Measurements from ENCODE around the gene ERCC1.

Gene ERCC1

DNA sequence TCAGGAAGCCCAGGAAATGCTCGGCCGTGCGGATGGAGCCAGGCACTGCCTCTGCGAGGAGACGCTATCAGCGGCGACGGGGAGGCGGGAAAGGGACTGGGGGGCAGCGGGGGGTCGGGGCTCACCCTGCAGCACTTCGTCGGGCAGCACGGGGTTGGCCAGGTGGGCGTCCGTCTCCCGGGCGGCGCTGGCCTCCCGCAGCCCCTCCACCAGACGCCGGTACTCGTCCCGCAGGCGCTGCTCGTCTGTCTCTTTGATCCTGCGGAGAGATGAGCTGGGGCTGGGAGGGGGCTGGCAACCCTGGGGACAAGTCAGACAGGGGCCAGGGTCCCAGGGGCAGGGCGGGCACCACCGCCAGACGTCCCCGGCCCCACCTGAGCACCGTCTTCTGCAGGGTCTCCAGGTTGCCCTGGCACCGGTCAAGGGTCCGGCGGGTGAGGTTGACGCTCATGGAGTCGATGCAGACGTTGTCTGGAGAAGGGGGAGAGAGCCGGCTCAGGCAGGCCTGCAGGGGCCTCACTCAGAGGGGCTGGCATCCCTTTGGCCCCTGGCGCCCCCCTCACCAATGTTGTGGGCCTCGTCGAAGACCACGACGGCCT is 59.8 kb downstream of the ERCC1 start:
- Histone ChIP-seq H3K9ac (ENCODE audit: low read length) (no peak overlapping the region), H3K9me3 (ENCODE audit: insufficient read depth, low read length) (no peaks in the 10 kb centered on the region), H3K36me3 (replicated peaks; ENCODE audit: low read depth, low read length) (peaks cover 38% of the 10 kb centered on the region), H3K4me1 (ENCODE audit: low read length) (peaks cover 1% of the 10 kb centered on the region; the same call in 1 of the 2 replicates), H3K4me3 (ENCODE audit: low read length) (no peak overlapping the region), H4K20me1 (ENCODE audit: insufficient read depth, low read length) (no peaks in the 10 kb centered on the region), H3K79me2 (ENCODE audit: low read length) (peaks cover 10% of the 10 kb centered on the region), H3K4me2 (ENCODE audit: low read length) (no peak overlapping the region), H3K27me3 (ENCODE audit: low read depth, low read length) (no peaks in the 10 kb centered on the region), H3K27ac (ENCODE audit: low read length) (no peak overlapping the region), H2AFZ (ENCODE audit: low read depth, low read length) (no peak overlapping the region)
- TF ChIP-seq EZH2phosphoT487 (IDR thresholded peaks at IDR 0.05; ENCODE audit: low read depth), result no peak
- TF ChIP-seq, protein P1, sequence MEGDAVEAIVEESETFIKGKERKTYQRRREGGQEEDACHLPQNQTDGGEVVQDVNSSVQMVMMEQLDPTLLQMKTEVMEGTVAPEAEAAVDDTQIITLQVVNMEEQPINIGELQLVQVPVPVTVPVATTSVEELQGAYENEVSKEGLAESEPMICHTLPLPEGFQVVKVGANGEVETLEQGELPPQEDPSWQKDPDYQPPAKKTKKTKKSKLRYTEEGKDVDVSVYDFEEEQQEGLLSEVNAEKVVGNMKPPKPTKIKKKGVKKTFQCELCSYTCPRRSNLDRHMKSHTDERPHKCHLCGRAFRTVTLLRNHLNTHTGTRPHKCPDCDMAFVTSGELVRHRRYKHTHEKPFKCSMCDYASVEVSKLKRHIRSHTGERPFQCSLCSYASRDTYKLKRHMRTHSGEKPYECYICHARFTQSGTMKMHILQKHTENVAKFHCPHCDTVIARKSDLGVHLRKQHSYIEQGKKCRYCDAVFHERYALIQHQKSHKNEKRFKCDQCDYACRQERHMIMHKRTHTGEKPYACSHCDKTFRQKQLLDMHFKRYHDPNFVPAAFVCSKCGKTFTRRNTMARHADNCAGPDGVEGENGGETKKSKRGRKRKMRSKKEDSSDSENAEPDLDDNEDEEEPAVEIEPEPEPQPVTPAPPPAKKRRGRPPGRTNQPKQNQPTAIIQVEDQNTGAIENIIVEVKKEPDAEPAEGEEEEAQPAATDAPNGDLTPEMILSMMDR (IDR thresholded peaks at IDR 0.05; ENCODE audit: low read depth, low read length), result no peak

DNA sequence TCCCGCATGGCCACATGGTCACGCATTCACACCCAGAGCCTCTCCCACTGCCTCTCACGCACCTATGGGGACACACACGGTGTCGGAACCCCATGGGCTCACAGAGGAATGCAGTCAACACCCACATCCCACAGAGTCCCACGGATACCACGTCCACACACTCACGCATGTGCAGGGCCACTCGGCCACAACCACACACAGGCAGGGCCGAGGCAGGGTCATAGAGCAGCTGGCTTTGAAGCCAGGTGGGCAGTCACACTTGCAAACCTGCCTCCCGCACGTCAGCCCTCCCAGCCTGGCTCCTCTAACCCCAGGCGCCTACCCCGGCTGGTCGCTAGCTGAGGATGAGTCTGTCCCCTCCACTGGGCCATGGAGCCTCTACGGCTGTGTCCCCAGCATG is 61.4 kb downstream of the ERCC1 start:
- Histone ChIP-seq H3K4me3 (ENCODE audit: low read length) (no peak overlapping the region), H3K36me3 (replicated peaks; ENCODE audit: low read depth, low read length) (peaks cover 44% of the 10 kb centered on the region), H3K27me3 (ENCODE audit: low read depth, low read length) (no peaks in the 10 kb centered on the region), H3K9me3 (ENCODE audit: insufficient read depth, low read length) (no peaks in the 10 kb centered on the region), H4K20me1 (ENCODE audit: insufficient read depth, low read length) (no peaks in the 10 kb centered on the region), H3K4me2 (ENCODE audit: low read length) (no peak overlapping the region), H3K79me2 (ENCODE audit: low read length) (no peaks in the 10 kb centered on the region), H3K9ac (ENCODE audit: low read length) (no peak overlapping the region), H3K4me1 (ENCODE audit: low read length) (no peaks in the 10 kb centered on the region), H2AFZ (ENCODE audit: low read depth, low read length) (no peak overlapping the region), H3K27ac (ENCODE audit: low read length) (no peak overlapping the region)
- no peak for TF ChIP-seq EZH2phosphoT487 (IDR thresholded peaks at IDR 0.05; ENCODE audit: low read depth)
- TF ChIP-seq, protein P1 (IDR thresholded peaks at IDR 0.05; ENCODE audit: low read depth, low read length), result no peak

DNA sequence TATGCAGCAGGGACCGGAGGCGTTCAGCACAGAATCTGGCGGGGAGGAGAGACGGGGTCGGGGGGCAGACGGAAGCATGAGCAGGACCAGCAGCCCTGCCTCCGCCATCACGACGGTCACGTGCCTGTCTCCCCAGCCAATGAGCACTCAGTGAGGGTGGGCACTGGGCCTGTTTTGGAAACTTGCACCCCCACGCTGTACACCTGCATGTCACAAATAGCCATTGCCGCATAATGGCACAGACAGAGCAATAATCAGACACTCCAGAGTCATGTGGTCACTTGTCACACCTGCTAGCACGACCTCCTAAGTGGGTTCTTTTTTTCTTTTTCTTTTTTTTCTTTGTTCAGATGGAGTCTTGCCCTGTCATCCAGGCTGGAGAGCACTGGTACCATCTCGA is 62.1 kb downstream of the ERCC1 start:
- Histone ChIP-seq H3K9ac (ENCODE audit: low read length) (no peak overlapping the region), H3K27ac (ENCODE audit: low read length) (no peak overlapping the region), H3K4me1 (ENCODE audit: low read length) (no peaks in the 10 kb centered on the region), H2AFZ (ENCODE audit: low read depth, low read length) (no peak overlapping the region), H3K4me2 (ENCODE audit: low read length) (no peak overlapping the region), H3K36me3 (replicated peaks; ENCODE audit: low read depth, low read length) (peaks cover 51% of the 10 kb centered on the region), H3K27me3 (ENCODE audit: low read depth, low read length) (no peaks in the 10 kb centered on the region), H3K4me3 (ENCODE audit: low read length) (no peak overlapping the region), H4K20me1 (ENCODE audit: insufficient read depth, low read length) (no peaks in the 10 kb centered on the region), H3K9me3 (ENCODE audit: insufficient read depth, low read length) (no peaks in the 10 kb centered on the region), H3K79me2 (ENCODE audit: low read length) (no peaks in the 10 kb centered on the region)
- TF ChIP-seq, protein P1 (IDR thresholded peaks at IDR 0.05; ENCODE audit: low read depth, low read length), result no peak
- TF ChIP-seq EZH2phosphoT487 (IDR thresholded peaks at IDR 0.05; ENCODE audit: low read depth), result no peak

DNA sequence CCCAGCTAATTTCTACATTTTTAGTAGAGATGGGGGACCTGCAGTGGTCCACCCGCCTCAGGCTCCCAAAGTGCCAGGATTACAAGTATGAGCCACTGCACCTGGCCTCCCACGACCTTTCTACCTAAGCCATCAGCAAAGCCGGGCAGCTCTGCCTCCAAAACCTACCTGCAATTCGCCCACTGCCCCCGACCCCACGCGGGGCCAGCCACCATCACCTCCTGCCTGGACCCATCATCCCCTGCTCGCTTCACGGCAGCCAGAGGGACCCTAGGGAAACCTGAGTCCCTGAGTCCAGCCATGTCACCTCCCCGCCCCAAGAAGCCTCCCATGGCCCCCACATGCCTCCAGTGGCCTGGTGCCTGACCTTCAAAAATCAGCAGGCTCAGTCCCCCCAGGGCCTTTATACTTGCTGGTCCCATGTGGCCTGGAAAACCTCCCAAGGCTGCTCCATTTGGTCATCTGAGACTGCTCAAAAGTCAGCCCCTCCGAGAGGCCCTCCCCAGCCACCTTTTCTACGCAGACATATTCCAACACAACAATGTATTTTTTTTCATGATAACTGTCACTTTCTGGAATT is 65.4 kb downstream of the ERCC1 start:
- H3K27me3 ChIP-seq (ENCODE audit: low read depth, low read length), result no peaks in the 10 kb centered on the region
- H4K20me1 ChIP-seq (ENCODE audit: insufficient read depth, low read length), result no peaks in the 10 kb centered on the region
- no peaks in the 10 kb centered on the region for H3K9me3 ChIP-seq (ENCODE audit: insufficient read depth, low read length)
- no peak overlapping the region for H3K4me2 ChIP-seq (ENCODE audit: low read length)
- no peak overlapping the region for H3K27ac ChIP-seq (ENCODE audit: low read length)
- peaks cover 66% of the 10 kb centered on the region for H3K36me3 ChIP-seq (replicated peaks; ENCODE audit: low read depth, low read length)
- no peak overlapping the region for H2AFZ ChIP-seq (ENCODE audit: low read depth, low read length)
- TF ChIP-seq, protein P1 (IDR thresholded peaks at IDR 0.05; ENCODE audit: low read depth, low read length), result no peak
- TF ChIP-seq EZH2phosphoT487 (IDR thresholded peaks at IDR 0.05; ENCODE audit: low read depth), result no peak
- no peak overlapping the region for H3K4me3 ChIP-seq (ENCODE audit: low read length)
- H3K4me1 ChIP-seq (ENCODE audit: low read length), result no peaks in the 10 kb centered on the region
- no peaks in the 10 kb centered on the region for H3K79me2 ChIP-seq (ENCODE audit: low read length)
- no peak overlapping the region for H3K9ac ChIP-seq (ENCODE audit: low read length)
